ENCODE measurements around the gene SORT1.
"Not testable (repeated sequence)": the region's sequence is repeated elsewhere in the genome, so short reads cannot be mapped to it uniquely, and the experiment has no call there.

SORT1 gene

DNA sequence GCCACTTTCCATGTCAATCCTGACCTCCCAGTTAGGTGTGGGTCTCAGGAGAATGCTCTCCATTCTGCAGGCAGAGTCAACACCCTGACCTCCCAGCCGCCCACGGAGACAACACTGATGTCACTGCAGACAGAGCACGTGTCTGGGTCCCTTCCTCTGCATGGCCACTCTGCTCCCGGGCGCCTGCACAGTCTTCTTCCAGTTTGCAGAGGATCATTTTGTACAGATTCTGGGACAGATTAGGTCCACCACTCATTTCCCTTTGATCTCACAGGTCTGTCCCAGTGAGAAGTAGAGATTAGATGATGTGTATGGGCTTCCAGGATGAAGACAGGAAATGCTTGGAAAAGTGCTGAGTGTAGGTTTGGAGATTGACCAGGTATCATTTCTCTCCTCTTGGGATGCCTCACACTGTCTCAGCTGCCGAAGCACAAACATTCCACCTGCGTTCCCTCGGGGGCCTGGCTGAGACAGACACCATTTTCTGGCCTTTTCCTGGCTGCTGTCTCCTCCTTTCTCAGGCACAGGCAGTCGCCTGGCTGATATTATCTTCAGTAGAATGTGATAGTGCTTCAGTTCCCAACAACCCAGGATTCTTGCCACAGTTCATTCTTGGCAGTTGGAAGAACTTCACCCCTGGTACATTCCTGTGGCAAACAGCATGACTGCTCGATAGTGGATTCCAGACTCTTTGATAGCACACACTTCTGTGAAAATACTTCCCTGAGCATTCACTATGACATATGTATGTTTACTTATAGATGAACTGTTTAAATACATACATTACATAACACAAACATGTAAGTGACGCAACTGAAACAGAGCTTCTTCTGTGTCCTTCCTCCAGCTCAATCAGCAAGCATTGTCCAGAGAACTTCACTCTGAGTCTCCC is 98.8 kb downstream of the SORT1 start:
- DNase-seq (ENCODE audit: low read depth): no peak

DNA sequence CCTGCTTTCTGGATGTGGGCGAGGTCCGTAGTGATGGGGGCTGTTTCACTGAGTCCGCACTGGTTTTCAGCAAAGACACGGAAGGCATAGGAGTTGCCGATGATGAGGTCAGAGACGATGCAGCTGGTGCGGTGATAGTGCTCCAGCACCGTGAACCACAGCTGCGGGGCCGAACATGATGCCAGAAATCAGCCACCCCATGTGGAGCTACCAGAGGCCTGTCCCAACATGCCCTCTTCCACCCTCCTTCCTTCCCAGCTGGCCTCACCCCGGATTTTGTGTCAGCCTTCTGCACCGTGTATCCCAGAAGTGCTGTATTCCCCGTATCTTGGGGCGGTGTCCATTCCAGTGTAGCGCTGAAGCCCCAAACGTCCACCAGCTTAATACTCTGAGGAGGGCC is 100.9 kb downstream of the SORT1 start:
- no peak for DNase-seq (ENCODE audit: low read depth)

DNA sequence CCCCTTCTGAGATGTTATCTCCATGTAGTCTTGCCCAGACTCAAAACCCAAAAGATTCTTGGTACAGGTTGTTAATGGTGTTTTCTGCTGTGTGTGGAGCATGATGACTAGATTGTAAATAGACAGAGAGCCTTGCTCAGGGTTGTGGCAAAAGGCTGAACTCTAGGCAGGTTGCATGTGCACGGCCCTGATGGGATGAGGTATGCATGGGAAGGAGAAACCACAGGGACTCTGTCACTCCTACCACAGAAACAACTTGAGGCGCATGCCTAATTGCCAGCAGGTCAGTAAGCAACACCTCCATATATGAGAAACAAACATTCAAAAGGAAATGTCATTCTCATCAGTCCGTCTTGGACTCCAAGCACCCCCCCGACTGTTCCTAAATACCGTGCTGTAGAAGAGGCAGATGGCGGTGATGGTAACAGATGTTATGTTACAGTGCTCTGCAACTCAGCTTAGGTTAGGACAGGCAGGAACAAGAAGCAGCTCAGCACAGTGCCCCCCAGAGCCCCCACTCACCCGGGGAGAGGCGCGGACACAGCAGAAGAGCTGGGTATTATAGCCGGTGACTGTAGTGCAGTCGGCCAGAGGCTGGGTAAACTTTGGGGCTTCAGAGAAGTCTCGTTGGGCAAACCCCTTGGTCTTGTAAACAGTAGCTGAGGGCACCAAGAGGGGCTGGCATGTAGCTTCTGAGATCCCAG is 101.9 kb downstream of the SORT1 start:
- no peak for DNase-seq (ENCODE audit: low read depth)

DNA sequence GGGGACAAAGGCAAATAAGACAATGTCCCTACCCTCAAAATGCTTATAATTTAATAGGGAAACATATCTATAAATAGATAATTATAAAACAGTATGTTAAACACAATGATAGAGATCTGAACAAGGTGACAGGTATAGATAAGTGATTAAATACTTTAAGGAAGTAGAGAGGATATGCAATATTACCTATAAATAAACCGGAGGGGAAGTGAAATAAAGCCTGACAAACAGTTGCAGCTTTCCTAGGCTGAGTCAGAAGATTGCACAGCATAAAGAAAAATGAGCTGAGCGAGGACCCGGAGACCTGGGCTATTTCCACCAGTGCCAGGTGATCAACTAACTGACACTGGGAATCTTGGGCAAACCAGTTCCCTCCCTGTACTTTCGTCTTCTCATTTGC is 103.2 kb downstream of the SORT1 start:
- no peak for DNase-seq (ENCODE audit: low read depth)

DNA sequence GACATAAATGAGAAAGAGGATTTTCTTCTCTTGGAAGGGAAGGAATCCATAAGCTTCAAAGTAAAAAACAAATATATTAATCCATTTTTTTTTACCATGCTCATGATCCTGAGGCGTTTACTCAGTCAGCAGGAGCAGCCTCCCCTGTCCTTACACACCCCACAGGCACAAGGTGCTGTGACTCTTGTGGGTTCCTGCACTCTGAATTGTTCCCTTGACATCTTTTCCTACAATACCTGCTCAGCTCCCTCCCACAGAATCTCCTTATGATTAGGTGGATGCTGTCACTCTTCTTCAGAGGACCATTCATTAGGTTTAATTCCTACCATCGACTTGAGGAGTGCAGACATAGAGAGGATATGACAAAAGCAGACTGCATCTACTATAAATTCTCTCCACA is 104.7 kb downstream of the SORT1 start:
- no peak for DNase-seq (ENCODE audit: low read depth)

DNA sequence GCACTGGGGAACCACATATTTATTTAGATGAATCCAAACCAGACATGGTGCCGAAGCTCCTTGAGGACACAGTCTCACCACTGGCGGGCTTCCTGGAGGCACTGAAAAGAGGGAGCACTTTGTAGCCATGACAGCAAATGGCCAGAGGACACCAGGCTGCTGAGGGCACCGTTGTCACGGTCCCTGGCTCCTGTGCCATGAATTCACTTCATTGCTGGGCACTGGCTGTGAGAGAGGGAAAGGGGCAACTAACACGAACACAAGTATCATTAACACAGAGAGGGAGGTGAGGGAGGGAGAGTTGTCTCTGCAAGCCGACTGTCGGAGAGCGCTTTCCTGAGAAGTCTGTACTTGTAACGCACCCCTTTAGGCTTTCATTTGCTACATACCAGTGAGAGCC is 105.4 kb downstream of the SORT1 start:
- DNase-seq (ENCODE audit: low read depth): no peak

DNA sequence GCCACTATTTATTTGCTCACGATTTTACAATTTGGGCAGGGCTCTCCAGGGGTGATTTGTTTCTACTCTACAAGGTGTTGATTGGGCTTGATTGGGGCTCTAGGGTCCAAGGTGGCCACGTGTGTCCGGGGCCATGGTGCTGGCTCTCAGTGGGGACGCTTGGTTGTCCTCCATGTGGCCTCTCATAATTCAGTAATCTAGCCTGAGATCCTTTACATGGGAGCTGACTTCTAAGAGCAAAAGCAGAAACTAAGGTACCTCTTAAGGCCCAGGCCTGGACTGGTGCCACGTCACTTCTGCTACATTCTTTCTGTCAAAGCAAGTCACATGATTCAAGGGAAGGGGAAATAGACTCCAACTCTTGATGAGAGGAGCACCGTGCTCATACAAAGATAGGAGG is 106.7 kb downstream of the SORT1 start:
- no peak for DNase-seq (ENCODE audit: low read depth)

DNA sequence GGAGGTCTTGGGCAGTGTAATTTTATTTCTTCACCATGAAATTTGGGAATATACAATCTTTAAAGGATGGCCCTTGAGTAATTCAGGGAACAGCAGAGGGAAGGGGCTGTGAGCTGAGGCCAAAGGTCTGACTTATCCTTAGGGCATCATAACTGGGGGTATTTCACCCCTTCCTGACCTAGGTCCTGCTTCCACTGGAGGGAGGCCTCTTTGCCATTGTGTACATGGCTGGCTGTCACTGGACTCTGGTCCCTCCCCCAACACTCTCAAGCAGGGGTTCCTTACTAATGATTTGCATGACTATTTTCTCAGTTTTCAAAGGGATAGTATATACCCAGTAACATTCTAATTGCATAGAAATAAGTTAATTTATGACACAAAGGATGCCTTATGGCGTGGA is 107.6 kb downstream of the SORT1 start:
- no peak for DNase-seq (ENCODE audit: low read depth)

DNA sequence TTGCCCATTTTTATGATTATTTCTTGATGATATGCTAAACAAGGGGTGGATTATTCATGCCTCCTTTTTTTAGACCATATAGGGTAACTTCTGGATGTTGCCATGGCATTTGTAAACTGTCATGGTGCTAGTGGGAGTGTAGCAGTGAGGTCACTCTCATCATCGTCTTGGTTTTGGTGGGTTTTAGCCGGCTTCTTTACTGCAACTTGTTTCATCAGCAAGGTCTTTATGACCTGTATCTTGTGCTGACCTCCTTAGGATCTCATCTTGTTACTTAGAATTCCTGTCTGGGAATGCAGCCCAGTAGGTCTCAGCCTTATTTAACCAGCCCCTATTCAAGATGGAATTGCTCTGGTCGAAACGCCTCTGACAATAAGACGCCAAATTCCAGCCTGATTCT is 111.0 kb downstream of the SORT1 start:
- DNase-seq (ENCODE audit: low read depth): not testable (repeated sequence)

DNA sequence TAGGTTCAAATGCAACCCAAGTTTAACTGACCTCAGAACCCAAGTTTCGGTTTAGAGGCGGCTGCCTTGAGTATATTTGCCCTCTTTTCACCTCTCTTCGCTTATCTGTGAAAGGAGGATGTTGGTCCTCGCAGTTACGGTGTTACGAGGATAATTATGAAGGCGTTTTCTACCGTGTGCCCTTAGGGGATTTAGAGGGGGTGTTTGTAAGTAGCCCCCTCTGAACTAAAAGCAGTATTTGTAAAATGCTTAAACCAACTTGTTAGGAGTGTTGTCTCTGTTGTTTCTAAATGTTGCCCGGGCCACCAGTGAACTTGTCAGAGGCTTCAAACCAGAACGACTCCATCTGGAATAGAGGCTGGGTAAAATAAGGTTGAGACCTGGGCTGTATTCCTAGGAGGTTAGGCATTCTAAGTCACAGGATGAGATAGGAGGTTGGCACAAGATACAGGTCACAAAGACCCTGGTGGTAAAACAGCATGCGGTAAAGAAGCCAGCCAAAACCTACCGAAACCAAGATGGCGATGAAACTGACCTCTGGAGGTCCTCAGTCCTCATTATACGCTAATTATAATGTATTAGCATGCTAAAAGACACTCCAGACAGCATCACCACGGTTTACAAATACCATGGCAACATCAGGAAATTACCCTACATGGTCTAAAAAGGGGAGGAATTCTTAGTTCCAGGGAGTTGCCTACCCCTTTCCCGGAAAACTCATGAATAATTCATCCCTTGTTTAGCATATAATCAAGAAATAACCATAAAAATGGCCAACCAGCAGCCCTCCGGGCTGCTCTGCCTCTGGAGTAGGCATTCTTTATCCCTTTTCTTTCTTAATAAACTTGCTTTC is 113.7 kb downstream of the SORT1 start:
- DNase-seq (ENCODE audit: low read depth): no peak

DNA sequence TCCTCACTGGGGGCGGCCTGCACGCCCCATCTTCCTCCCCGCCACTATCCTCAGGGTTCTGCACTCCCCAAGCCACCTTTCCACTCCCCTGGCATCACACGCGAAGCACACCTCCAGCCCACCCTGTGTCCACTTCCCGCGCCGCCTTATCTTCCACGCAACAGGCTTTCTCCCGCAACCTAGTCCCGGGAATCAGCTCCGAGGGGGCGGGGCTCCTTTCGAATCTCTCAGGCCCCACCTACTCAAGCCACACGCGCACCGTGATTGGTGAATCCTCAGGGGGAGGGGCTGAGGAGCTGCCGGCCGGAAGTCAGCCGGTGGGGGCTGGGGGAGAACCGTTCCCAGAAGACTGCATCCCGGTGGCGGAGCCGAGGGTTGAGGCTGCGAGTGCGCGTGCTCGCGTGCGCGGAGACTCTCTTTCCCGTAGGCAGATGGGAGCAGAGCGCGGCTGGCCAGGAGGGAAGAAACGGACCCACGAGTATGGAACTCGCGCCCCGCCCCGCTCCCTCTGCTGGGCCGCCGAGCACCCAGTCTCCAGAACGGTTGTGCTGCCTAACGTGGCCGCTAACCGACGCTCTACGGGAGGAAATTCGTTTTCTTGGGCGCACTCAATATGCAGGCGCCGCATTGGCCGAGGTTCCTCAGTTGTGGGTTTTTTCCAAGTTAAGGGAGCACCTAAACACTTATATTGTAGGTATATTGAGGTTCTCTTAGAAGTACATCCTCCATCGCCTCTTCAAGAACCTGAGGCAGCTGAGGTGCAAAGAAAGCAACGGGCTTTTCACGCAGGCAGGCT is 114.6 kb downstream of the SORT1 start, which contains the start of gene PSRC1:
Gene PSRC1 (minus strand): TSS at position 194 of the 796 bp plus-strand sequence.
- peak; percentile 87 for DNase-seq (ENCODE audit: low read depth)

DNA sequence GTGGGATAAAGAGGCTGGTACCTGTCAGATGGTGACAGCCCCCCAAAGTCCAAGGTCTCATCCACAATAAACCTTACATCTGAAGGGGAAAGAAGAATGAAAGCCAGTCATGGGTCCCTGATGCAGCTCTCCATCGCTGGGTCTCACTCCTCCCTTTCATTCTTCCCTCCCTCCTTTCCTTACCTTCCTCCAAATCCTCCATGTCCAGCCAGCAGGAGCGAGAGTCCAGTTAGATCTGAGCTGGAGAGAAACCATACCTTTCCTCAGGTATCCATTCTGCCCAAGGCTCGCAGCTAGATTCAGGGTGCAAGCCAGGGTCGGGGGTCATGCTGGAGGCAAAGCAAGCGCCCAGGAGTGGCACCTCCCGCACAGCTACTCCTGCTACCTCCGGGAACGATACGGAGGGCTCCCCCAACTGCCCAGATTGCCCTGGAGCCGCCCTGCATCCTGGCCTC is 115.2 kb downstream of the SORT1 start:
- DNase-seq (ENCODE audit: low read depth): no peak

DNA sequence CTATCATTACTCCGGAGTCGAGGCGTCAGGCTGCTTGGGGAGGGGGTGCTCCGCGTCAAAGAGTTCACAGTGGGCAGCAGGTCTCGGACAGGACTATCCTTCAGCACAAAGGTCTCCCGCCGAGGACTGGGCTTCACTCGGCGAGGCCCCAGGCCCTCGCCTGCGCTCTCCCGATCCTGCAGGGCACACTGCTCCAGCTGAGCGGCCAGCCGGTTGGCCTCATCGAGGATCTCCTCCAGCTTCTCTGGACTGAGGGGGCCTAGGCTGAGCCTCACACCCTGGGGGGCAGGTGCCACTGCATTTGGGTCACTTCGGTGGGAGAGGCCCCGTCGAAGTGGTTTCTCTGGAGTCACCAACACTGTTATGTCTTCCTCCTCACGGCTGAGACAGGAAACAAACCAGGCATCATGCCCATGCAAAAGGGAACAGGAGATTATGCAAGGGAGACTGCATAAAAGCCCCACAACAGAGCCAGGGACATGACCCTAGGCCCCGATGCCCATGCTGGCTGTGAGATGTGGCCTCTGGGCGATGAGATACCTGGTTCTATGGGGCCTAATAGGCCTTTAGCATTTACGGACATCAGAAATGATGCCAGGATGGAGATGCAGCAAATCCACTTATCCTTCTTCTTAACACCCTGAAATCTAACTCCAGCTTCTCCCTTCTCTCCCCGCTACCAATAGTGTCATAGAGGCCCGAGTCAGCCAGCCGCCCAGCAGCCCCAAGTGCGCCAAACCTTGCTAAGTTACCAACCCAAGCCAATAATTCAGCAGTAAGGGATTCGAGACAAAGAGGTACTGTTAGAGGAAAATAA is 115.8 kb downstream of the SORT1 start:
- no peak for DNase-seq (ENCODE audit: low read depth)

DNA sequence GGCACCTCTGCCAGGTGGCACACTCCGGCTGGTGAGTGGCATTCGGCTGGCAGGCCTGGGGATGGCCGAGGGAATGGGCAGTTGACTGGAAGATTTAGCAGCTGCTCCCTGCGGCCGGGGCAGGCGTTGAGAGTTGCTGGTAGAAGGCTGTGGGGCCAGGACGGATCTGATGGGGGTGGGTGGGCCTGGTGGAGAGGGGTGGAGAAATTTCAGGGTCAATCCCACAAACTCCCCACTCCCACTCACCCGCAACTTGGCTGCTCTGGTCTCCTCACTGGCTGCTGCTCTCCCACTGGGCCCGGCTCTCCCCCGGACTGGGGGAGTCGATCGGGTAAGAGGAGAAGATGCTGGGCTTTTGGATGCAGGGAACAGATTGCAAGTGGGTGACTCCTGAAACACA is 116.9 kb downstream of the SORT1 start:
- DNase-seq (ENCODE audit: low read depth): no peak

DNA sequence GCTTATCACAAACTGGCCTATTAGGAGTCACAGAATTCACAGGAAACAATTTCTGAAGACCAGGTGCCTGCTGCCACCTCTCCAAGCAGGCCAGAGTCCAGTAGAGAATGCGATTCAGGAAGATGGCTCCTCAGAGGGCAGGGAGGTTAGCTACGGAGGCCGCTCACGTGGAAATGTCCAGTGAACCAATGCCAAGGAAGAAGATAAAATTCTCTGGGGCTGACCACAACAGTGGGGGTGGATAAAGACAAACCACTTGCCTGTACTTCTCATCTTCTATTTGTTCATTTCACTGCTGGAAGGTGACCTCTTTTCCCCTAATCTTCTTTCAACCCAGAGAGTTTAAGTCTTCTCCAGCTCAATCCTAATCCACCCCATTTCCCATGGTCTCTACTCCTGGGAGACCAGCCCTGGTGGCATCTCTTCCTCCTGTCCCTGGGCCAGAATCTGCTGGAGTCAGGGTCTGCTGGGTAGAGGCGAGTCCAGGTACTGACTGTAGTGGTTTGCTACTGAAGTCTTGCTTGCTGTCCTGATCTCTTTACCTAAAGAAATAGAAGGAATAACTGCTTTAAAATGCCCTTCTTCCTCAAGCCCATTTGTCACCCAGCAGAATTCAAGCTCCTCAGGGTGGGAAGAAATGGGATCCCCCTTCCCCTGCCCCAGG is 118.0 kb downstream of the SORT1 start:
- no peak for DNase-seq (ENCODE audit: low read depth)

DNA sequence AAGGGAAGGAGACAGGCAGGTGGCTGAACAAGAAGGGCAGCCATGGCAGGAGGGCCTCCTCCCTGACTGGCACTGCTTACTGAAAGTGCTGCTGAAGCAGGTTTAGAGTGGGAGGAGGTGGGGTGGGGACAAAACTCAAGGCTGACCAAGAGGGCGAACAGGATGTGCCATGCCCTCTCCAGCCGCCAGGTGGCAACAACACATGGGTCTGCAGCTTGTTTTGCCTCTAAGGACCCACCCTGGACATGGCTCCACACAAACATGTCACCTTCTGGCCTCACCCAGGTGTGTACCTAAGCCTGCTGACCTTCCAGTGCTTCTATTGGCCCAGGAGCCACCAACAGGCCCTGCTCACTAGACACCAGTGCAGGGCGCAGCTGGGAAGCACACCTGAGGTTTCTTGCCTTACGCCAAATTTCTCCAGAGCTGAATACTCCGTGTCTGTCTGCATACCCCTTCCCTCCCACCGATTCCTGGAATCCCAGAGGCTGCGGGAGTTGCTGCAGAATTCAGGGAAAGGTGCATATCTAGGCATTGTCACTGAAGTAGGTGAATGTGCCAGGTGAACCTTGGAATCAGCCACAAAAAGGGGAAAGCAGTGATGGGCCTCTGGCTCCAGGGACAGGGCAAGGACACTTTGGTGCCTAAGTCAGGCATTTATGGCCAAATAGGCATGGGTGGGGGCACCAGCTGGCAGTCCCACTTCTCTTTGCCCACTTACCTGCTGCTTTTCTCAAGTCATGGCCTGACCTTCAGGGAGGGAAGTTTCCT is 120.1 kb downstream of the SORT1 start:
- DNase-seq (ENCODE audit: low read depth): peak; percentile 51

DNA sequence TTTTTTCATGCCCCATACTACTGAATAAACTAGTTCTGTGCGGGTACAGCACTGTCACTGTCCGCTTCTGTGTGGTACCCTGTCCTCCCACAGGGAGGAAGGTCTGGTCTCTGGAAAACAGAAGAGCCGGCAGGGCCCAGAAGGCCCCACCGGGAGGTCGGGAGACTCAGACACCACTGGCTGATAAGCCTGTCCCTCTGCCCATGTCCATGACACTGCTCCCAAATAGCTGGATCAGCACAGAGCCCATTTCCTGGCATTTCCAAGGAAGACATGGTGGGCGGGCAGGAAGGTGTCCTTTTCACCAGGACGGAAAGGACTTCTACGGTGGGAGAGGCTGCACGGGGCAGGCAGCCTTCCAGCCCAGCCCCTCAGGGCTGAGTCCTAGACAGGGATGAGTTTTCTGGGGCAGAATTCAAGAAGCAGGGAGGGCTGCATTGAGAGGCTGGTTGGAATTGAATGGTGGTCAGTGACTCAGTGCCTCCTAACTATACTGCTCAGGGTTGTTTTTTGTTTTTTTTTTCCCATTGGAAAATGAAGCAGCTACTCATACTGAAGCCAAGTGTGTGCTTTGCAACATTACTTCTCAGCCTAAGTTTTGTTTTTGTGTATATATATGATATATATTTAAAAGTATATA is 121.9 kb downstream of the SORT1 start:
- no peak for DNase-seq (ENCODE audit: low read depth)

DNA sequence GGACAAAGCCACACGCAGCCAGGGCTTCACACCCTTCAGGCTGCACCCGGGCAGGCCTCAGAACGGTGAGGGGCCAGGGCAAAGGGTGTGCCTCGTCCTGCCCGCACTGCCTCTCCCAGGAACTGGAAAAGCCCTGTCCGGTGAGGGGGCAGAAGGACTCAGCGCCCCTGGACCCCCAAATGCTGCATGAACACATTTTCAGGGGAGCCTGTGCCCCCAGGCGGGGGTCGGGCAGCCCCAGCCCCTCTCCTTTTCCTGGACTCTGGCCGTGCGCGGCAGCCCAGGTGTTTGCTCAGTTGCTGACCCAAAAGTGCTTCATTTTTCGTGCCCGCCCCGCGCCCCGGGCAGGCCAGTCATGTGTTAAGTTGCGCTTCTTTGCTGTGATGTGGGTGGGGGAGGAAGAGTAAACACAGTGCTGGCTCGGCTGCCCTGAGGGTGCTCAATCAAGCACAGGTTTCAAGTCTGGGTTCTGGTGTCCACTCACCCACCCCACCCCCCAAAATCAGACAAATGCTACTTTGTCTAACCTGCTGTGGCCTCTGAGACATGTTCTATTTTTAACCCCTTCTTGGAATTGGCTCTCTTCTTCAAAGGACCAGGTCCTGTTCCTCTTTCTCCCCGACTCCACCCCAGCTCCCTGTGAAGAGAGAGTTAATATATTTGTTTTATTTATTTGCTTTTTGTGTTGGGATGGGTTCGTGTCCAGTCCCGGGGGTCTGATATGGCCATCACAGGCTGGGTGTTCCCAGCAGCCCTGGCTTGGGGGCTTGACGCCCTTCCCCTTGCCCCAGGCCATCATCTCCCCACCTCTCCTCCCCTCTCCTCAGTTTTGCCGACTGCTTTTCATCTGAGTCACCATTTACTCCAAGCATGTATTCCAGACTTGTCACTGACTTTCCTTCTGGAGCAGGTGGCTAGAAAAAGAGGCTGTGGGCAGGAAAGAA is 122.9 kb downstream of the SORT1 start:
- no peak for DNase-seq (ENCODE audit: low read depth)

Data from activated T-cell treated with anti-CD3 and anti-CD28 coated beads for 1 hour (primary cell).